ENCODE data around the gene OR4M1.

- TF ChIP-seq POLR2A (IDR thresholded peaks at IDR 0.05; ENCODE audit: low read depth, low read length) (no peak), POLR2AphosphoS5 (IDR thresholded peaks at IDR 0.05; ENCODE audit: low read depth, low read length) (no peak), TAF1 (IDR thresholded peaks at IDR 0.05; ENCODE audit: low read depth, low read length) (no peak)
These were observed 55.0 kb downstream of the OR4M1 start for GRCh38 chr14:19828314-19828713.

All from GM12891 (cell line).